HepG2 (cell line): ENCODE results near the gene RAB3D. TPM values are rescaled to one million over a fixed set of nuclear protein-coding genes. Genes with fewer than 3 reads are reported as not detected.

Experiments
- ATAC-seq: fragments of 200-7000 bp; cut with Tn5 transposase; 3 replicates; pipeline ENCODE4 v1.9.1; 2020; ENCODE audit warnings: mild to moderate bottlenecking, moderate library complexity
- BruUV-seq: library from RNA; stranded (reverse); fragments of 400-500 nt; replicated peaks from 2 replicates; lab custom pipeline; 2021; lab: Mats Ljungman, UMichigan
- CTCF ChIA-PET: fragments of 300-600 bp; formaldehyde crosslinking; extraction: SDS; loops from one replicate; lab custom pipeline; 2021; ENCODE audit warnings: low total read pairs, inconsistent platforms, low intra/inter-chr PET ratio; lab: Yijun Ruan, JAX
- POLR2A ChIA-PET: fragments of 350-600 bp; sonication (Branson Sonifier 250); formaldehyde crosslinking; loops from one replicate; lab custom pipeline; 2020; ENCODE audit warnings: antibody characterized with exemption, inconsistent platforms; lab: Yijun Ruan, JAX
- DNase-seq: peaks from one replicate; pipeline ENCODE4 v3.0.0-alpha.2; 2015; ENCODE audit warnings: low spot score
- FAIRE-seq: peaks from 3 replicates; lab custom pipeline; 2011; peaks lifted over from hg19 to GRCh38; lab: Jason Lieb, UNC
- H2AFZ ChIP-seq: one replicate; pipeline ENCODE4 v1.6.1; 2011; ENCODE audit warnings: low read length, inconsistent platforms
- H3K27ac ChIP-seq: fragments of 300-600 bp; 3 replicates; pipeline ENCODE4 v1.8.0; 2011; ENCODE audit warnings: mixed run types, mild to moderate bottlenecking, mixed read lengths, low read length, inconsistent platforms; ENCODE audit not compliant: insufficient read depth; ENCODE audit errors: extremely low read length
- H3K27me3 ChIP-seq, 2 experiments: fragments of 200-600 bp in 1 of 2; 2 replicates in 1 of 2; 3 replicates in 1 of 2; pipeline versions ENCODE4 v1.6.0 to v1.8.0; 2011; ENCODE audit warnings: low read length in 2 of 2, mild to moderate bottlenecking in 2 of 2, moderate library complexity in 2 of 2, inconsistent platforms in 1 of 2; ENCODE audit not compliant: insufficient read depth in 2 of 2, control insufficient read depth in 1 of 2
- H3K36me3 ChIP-seq, 2 experiments: fragments of 200-600 bp in 1 of 2; replicated peaks in 1 of 2; 2 replicates in 1 of 2; 3 replicates in 1 of 2; pipeline versions ENCODE4 v1.5.1 to v1.8.0; 2011; ENCODE audit warnings: low read length in 2 of 2, inconsistent platforms in 1 of 2; ENCODE audit not compliant: insufficient read depth in 2 of 2, control insufficient read depth in 1 of 2
- H3K4me1 ChIP-seq: 2 replicates; pipeline ENCODE4 v1.5.1; 2012; ENCODE audit warnings: low read length, inconsistent platforms; ENCODE audit not compliant: insufficient read depth
- H3K4me2 ChIP-seq: 2 replicates; pipeline ENCODE4 v1.6.0; 2011; ENCODE audit warnings: low read depth, low read length, inconsistent platforms
- H3K4me3 ChIP-seq, 3 experiments: fragments of 200-600 bp in 1 of 3; sonication (generic), shearing (Covaris generic) in 1 of 3; replicated peaks in 1 of 3; 2 replicates each; pipeline ENCODE4 v1.5.1; 2011 to 2016; ENCODE audit warnings: low read length in 3 of 3, inconsistent platforms in 2 of 3, low read depth in 2 of 3, mild to moderate bottlenecking in 2 of 3, control low read depth in 1 of 3, mixed read lengths in 1 of 3; ENCODE audit not compliant: insufficient read depth in 1 of 3
- H3K79me2 ChIP-seq: one replicate; pipeline ENCODE4 v1.6.1; 2011; ENCODE audit warnings: low read length, inconsistent platforms; ENCODE audit not compliant: insufficient read depth
- H3K9ac ChIP-seq: 2 replicates; pipeline ENCODE4 v1.6.0; 2011; ENCODE audit warnings: mild to moderate bottlenecking, low read depth, low read length, inconsistent platforms; ENCODE audit not compliant: insufficient read depth
- H3K9me3 ChIP-seq: 2 replicates; pipeline ENCODE4 v1.5.1; 2012; ENCODE audit warnings: mild to moderate bottlenecking, low read length
- H4K20me1 ChIP-seq: 2 replicates; pipeline ENCODE4 v1.6.0; 2011; ENCODE audit warnings: inconsistent platforms, mild to moderate bottlenecking, low read length, moderate library complexity; ENCODE audit not compliant: insufficient read depth
- AGO2 ChIP-seq: fragments of 200-400 bp; formaldehyde crosslinking; optimal IDR thresholded peaks from 2 replicates; pipeline ENCODE3; 2017; ENCODE audit warnings: mild to moderate bottlenecking, low read depth, low read length, moderate library complexity
- CCAR2 ChIP-seq: fragments of 200-400 bp; formaldehyde crosslinking; optimal IDR thresholded peaks from 2 replicates; pipeline ENCODE3; 2018; ENCODE audit warnings: low read depth, mild to moderate bottlenecking, low read length, moderate library complexity
- IKZF1 ChIP-seq: fragments of 450-650 bp; IDR thresholded peaks from 2 replicates; pipeline ENCODE4 v1.7.1; 2016
- MAZ ChIP-seq, 2 experiments: sonication (generic) in 1 of 2; formaldehyde crosslinking in 1 of 2; IDR thresholded peaks; 2 replicates each; pipeline versions ENCODE4 v1.5.0 to v1.6.1; 2012 to 2020; ENCODE audit warnings: low read depth in 2 of 2, mild to moderate bottlenecking in 2 of 2, borderline replicate concordance in 1 of 2, improper control_type of control experiment in 1 of 2, low read length in 1 of 2, missing genetic modification reagents in 1 of 2, moderate library complexity in 1 of 2
- MTF1 ChIP-seq: sonication (generic); formaldehyde crosslinking; IDR thresholded peaks from 2 replicates; pipeline ENCODE4 v1.5.0; 2020; ENCODE audit warnings: missing genetic modification reagents
- NRL ChIP-seq: sonication (generic); formaldehyde crosslinking; IDR thresholded peaks from 2 replicates; pipeline ENCODE4 v1.5.0; 2020; ENCODE audit warnings: missing genetic modification reagents, mild to moderate bottlenecking, moderate library complexity, borderline replicate concordance
- SRSF4 ChIP-seq: fragments of 200-400 bp; formaldehyde crosslinking; IDR thresholded peaks from one replicate; pipeline ENCODE4 v1.6.1; 2018; ENCODE audit warnings: mild to moderate bottlenecking, low read depth, low read length, moderate library complexity; ENCODE audit not compliant: poor library complexity, severe bottlenecking
- ZFP36L1 ChIP-seq: sonication (generic); formaldehyde crosslinking; IDR thresholded peaks from 2 replicates; pipeline ENCODE4 v1.8.0; 2022; ENCODE audit warnings: mild to moderate bottlenecking, missing genetic modification reagents, moderate library complexity
- ZNF335 ChIP-seq: sonication (generic); formaldehyde crosslinking; IDR thresholded peaks from 2 replicates; pipeline ENCODE4 v1.4.0; 2020; ENCODE audit warnings: missing genetic modification reagents
- ZNF451 ChIP-seq: sonication (generic); formaldehyde crosslinking; IDR thresholded peaks from 2 replicates; pipeline ENCODE4 v1.5.0; 2020; ENCODE audit warnings: mild to moderate bottlenecking, missing genetic modification reagents
- ZNF549 ChIP-seq: sonication (generic); formaldehyde crosslinking; IDR thresholded peaks from 2 replicates; pipeline ENCODE4 v1.5.0; 2020; ENCODE audit warnings: missing genetic modification reagents
- ZNF567 ChIP-seq: sonication (generic); formaldehyde crosslinking; IDR thresholded peaks from 2 replicates; pipeline ENCODE4 v1.8.1; 2023; ENCODE audit warnings: mild to moderate bottlenecking, missing genetic modification reagents, borderline replicate concordance
- ZZZ3 ChIP-seq: sonication (generic); formaldehyde crosslinking; IDR thresholded peaks from 2 replicates; pipeline ENCODE4 v1.4.0; 2020; ENCODE audit warnings: missing genetic modification reagents, mild to moderate bottlenecking, borderline replicate concordance
- WGBS: methylation state at CpG from one replicate; pipeline ENCODE4 v1.1.6; 2017; ENCODE audit warnings: low lambda C conversion rate; 5-methylcytosine and 5-hydroxymethylcytosine counted together
- in situ Hi-C: cut with HindIII; loops from 2 replicates; pipeline ENCODE4 v1.10.0; 2017; ENCODE audit warnings: low pct_unique_long_range_greater_than_20kb; ENCODE audit not compliant: extremely low pct_ligation_motif_present
- intact Hi-C: fragments of 100-400 bp; cut with micrococcal nuclease; formaldehyde crosslinking; loops from one replicate; pipeline ENCODE4 v1.10.0; 2022; ENCODE audit not compliant: unreplicated experiment
- polyA plus RNA-seq, 8 experiments: library from polyadenylated mRNA; depleted of rRNA in 3 of 8; stranded (reverse) in 7 of 8; unstranded in 1 of 8; fragments of >200 nt; fragmentation: Illumina TruSeq in 4 of 8; extraction: Trizol in 4 of 8; gene quantifications; 2 replicates each; pipeline versions ENCODE4 v1.2.1 to v1.2.3, GENCODE V29; 2011 to 2016; ENCODE audit warnings: low read depth in 4 of 8, missing spikeins in 1 of 8, mixed read lengths in 1 of 8; ENCODE audit not compliant: insufficient read depth in 1 of 8
- total RNA-seq, 5 experiments: library from RNA; depleted of rRNA; stranded (reverse); fragments of >200 nt; fragmentation: Illumina TruSeq; extraction: Trizol; gene quantifications; 2 replicates each; pipeline ENCODE4 v1.2.3, GENCODE V29; 2016; ENCODE audit warnings: low read depth in 1 of 5
- TF ChIP-seq, protein P1 (sequence below): sonication (generic); formaldehyde crosslinking; IDR thresholded peaks from 2 replicates; pipeline ENCODE4 v1.5.1; 2020; ENCODE audit warnings: mild to moderate bottlenecking, missing genetic modification reagents, moderate library complexity
- TF ChIP-seq, protein P2 (sequence below): sonication (generic); formaldehyde crosslinking; IDR thresholded peaks from 2 replicates; pipeline ENCODE4 v1.5.0; 2020; ENCODE audit warnings: missing genetic modification reagents

The RAB3D gene
- total and polyA plus RNA-seq, 2 of the 13 experiments (the other 11 are each of a cell fraction or from before 2014, with no cell fraction given), result 2.0 to 16.1 TPM

DNA sequence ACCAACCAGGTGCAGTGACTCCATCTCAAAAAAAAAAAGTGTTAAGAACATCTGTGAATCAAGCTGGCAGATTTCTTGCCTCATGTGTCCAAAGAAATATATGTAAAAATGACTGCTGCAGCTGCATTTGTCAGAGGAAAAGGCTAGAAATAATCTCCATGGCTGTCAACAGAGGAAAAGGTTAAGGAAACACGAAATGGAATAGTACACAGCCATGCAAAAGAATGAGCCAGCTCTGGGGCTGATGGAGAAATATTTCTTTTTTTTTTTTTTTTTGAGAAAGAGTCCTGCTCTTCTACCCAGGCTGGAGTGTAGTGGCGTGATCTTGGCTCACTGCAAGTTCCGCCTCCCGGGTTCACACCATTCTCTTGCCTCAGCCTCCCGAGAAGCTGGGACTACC, 6.6 kb downstream of the RAB3D start:
- no peak for FAIRE-seq

DNA sequence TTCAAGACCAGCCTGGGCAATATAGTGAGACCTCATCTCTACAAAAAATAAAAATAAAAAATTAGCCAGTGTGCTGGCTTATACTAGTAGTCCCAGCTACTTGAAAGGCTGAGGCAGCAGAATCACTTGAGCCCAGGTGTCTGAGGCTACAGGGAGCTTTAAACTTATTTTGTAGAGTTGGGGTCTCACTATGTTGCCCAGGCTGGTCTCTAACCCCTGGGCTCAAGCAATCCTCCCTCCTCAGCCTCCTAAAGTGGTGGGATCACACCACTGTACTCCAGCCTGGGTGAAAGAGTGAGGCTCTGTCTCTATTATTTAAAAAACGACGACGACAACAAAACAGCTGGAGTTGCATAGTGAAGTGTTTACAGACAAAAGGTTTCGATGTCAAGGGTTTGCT, 8.0 kb downstream of the RAB3D start:
- no peaks in the 10 kb centered on the region for H3K4me1 ChIP-seq
- FAIRE-seq, result no peak

More for the DNA sequence above, 6.6 kb downstream of the RAB3D start:
- ChIA-PET POLR2A (interaction anchor here (1.2 to 1.4 kb wide), 2 partner anchors 9 to 13 kb away, joined by 3 to 4 read pairs; partner anchors contain the start of genes CCDC159 and TMEM205), CTCF (no interaction called here)
- ATAC-seq (no peak), DNase-seq (no peak)
- no peaks in the 10 kb centered on the region for H3K27me3 ChIP-seq
- intact Hi-C loops, result no loop called here
- no peak overlapping the region for H3K27ac ChIP-seq
- no peaks in the 10 kb centered on the region for H3K79me2 ChIP-seq
- no peaks in the 10 kb centered on the region for H4K20me1 ChIP-seq
- WGBS, result 97% methylated on average over 5 of the region's 5 CpGs
- no peaks in the 10 kb centered on the region for H3K9me3 ChIP-seq
- TF ChIP-seq ZZZ3 (no peak), MAZ (IDR thresholded peaks at IDR 0.05; ENCODE audit: borderline replicate concordance, low read depth, low read length) (no peak), MAZ (CRISPR knock-in tag; IDR thresholded peaks at IDR 0.05; ENCODE audit: low read depth) (no peak), ZNF451 (CRISPR knock-in tag) (no peak), CCAR2 (no peak), ZNF335 (no peak), ZNF567 (CRISPR knock-in tag) (no peak), MTF1 (CRISPR knock-in tag) (no peak)
- TF ChIP-seq, all 625 proteins: peak for 0
- peaks cover under 1% of the 10 kb centered on the region for H3K4me1 ChIP-seq
- H3K9ac ChIP-seq, result no peak overlapping the region
- no peak overlapping the region for H2AFZ ChIP-seq
- peaks cover 0 to 2% of the 10 kb centered on the region in 2 experiments; a peak in 1 of 5 replicates for H3K36me3 ChIP-seq
- no peak overlapping the region for H3K4me3 ChIP-seq
- BruUV-seq, result no TSS peak
- H3K4me2 ChIP-seq, result no peak overlapping the region
- in situ Hi-C loops, result no loop called here

More for the DNA sequence above, 8.0 kb downstream of the RAB3D start:
- 95% methylated on average over 4 of the region's 4 CpGs for WGBS
- intact Hi-C loops (no loop called here), in situ Hi-C loops (no loop called here)
- no peak overlapping the region for H3K4me3 ChIP-seq
- no peak overlapping the region for H3K9ac ChIP-seq
- no peak overlapping the region for H3K4me2 ChIP-seq
- POLR2A ChIA-PET, result no interaction called here
- H3K36me3 ChIP-seq, result peaks cover 0 to 2% of the 10 kb centered on the region in 2 experiments; a peak in 1 of 5 replicates
- H3K79me2 ChIP-seq, result no peaks in the 10 kb centered on the region
- CTCF ChIA-PET, result no interaction called here
- ATAC-seq (no peak), DNase-seq (no peak)
- H4K20me1 ChIP-seq, result no peaks in the 10 kb centered on the region
- BruUV-seq, result no TSS peak
- no peaks in the 10 kb centered on the region for H3K27me3 ChIP-seq
- no peak overlapping the region for H2AFZ ChIP-seq
- no peaks in the 10 kb centered on the region for H3K9me3 ChIP-seq
- TF ChIP-seq SRSF4 (no peak), ZNF549 (CRISPR knock-in tag) (no peak), NRL (CRISPR knock-in tag) (no peak), ZFP36L1 (CRISPR knock-in tag) (no peak), IKZF1 (no peak), AGO2 (no peak)
- TF ChIP-seq, protein P1, sequence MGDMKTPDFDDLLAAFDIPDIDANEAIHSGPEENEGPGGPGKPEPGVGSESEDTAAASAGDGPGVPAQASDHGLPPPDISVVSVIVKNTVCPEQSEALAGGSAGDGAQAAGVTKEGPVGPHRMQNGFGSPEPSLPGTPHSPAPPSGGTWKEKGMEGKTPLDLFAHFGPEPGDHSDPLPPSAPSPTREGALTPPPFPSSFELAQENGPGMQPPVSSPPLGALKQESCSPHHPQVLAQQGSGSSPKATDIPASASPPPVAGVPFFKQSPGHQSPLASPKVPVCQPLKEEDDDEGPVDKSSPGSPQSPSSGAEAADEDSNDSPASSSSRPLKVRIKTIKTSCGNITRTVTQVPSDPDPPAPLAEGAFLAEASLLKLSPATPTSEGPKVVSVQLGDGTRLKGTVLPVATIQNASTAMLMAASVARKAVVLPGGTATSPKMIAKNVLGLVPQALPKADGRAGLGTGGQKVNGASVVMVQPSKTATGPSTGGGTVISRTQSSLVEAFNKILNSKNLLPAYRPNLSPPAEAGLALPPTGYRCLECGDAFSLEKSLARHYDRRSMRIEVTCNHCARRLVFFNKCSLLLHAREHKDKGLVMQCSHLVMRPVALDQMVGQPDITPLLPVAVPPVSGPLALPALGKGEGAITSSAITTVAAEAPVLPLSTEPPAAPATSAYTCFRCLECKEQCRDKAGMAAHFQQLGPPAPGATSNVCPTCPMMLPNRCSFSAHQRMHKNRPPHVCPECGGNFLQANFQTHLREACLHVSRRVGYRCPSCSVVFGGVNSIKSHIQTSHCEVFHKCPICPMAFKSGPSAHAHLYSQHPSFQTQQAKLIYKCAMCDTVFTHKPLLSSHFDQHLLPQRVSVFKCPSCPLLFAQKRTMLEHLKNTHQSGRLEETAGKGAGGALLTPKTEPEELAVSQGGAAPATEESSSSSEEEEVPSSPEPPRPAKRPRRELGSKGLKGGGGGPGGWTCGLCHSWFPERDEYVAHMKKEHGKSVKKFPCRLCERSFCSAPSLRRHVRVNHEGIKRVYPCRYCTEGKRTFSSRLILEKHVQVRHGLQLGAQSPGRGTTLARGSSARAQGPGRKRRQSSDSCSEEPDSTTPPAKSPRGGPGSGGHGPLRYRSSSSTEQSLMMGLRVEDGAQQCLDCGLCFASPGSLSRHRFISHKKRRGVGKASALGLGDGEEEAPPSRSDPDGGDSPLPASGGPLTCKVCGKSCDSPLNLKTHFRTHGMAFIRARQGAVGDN (CRISPR knock-in tag), result no peak
- TF ChIP-seq, protein P2, sequence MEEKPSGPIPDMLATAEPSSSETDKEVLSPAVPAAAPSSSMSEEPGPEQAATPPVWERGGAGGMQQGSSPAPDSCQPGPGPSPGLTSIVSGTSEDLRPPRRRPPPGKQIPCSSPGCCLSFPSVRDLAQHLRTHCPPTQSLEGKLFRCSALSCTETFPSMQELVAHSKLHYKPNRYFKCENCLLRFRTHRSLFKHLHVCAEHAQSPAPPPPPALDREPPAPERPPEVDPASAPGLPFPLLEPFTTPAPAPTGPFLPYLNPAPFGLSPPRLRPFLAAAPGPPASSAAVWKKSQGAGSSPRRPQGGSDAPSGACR (CRISPR knock-in tag), result no peak
- H3K27ac ChIP-seq, result no peak overlapping the region
